Measurements from ENCODE around the gene ADARB2.
"Not testable (repeated sequence)": the region's sequence is repeated elsewhere in the genome, so short reads cannot be mapped to it uniquely, and the experiment has no call there.

ADARB2 gene

DNA sequence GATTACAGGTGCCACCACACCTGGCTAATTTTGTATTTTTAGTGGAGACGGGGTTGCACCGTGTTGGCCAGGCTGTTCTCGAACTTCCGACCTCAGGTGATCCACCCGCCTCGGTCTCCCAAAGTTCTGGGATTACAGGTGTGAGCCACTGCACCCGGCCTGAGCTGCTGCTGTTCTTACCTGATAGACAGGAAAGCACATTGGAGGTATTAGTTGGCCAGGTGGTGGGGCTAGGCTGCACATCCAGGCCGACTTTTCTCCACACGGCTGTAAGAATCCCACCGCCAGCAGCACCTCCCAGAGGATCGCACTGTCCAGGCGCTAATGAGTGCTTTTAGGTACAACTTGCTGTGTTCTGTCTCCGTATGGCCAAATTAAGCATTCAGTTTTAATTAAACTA is 568.6 kb downstream of the ADARB2 start:
- no peak for TF ChIP-seq CTCF (IDR thresholded peaks at IDR 0.05; ENCODE audit: control insufficient read depth, insufficient read depth, low read depth, low read length, missing control alignments)
- no peak for DNase-seq (ENCODE audit: low read depth)
- no peak overlapping the region for H3K4me3 ChIP-seq (ENCODE audit: control insufficient read depth, low read depth, low read length)

DNA sequence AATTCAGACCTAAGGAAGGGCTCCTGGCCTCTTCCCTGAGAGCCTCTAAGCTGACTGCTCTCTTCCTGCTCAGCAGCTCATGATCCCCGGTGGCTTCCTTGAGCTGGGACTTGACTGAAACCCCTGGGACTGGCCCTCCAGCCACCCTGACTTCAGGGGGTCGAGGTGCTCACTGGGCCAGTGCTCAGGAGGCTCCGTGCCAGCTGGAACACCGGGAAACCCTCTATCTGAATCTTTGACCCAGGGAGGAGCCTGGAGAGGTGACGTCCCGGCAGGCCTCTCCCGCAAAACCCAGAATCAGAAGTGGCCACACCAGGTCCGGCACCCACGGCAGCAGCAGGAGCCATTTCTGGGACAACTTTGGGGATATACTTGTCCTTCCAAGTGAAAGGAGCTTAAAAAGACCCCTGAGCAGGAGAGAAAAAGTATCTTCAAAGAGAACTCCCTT is 570.5 kb downstream of the ADARB2 start:
- H3K4me3 ChIP-seq (ENCODE audit: control insufficient read depth, low read depth, low read length), result no peak overlapping the region
- no peak for TF ChIP-seq CTCF (IDR thresholded peaks at IDR 0.05; ENCODE audit: control insufficient read depth, insufficient read depth, low read depth, low read length, missing control alignments)
- DNase-seq (ENCODE audit: low read depth), result no peak

DNA sequence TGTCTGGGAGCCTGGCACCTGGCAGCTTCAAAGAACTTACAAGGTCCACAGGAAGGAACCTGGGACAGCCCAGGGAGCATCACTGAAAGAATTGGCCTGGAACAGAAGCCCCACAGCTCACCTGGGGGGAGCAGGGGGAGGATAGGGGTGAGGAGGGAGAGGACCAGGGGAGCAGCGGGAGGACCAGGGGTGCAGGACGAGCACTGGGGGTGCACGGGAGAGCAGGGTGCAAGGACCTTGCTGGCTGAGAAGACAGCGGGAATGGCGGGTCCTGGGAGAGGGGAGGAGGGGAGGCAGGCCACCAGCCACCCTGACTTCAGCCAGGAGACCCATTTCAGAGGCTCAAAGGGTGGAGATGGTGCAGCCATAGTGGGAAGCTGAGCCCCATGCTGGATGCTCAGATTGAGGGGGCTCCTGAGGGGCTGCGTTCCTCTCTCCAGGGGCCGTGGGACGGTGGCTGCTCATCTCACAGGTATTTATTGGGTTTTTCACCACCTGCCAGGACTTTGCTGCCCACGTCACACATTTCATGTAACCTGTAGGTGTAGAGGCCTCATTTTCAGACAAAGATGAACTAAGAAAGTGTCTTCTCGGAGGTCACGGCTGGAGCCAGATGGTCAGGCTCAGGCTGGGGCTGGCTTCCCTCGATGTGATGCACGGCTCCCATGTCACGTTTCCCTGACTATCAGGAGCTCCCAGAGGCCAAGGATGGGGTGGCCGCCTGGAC is 571.1 kb downstream of the ADARB2 start:
- no peak for TF ChIP-seq CTCF (IDR thresholded peaks at IDR 0.05; ENCODE audit: control insufficient read depth, insufficient read depth, low read depth, low read length, missing control alignments)
- DNase-seq (ENCODE audit: low read depth), result no peak
- H3K4me3 ChIP-seq (ENCODE audit: control insufficient read depth, low read depth, low read length), result no peak overlapping the region

DNA sequence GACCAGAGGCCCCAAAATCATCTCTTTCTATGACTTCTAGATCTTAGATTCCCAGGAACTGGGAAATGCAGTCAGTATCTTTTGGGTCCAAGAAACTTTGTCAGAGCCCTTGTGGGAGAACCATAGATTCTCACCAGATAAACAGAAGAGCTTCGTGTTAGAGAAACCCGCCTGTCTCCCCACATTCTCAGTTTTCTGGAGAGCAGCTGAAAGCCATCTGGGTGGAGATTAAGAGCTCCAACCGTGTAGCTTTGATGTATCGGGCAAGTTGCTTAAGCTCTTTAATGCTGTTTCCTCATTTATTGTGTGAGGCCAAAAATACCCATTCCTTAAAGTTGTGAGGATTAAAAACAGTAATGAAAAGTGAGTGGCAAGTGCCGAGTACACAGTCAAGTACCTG is 573.5 kb downstream of the ADARB2 start:
- no peak for DNase-seq (ENCODE audit: low read depth)
- no peak overlapping the region for H3K4me3 ChIP-seq (ENCODE audit: control insufficient read depth, low read depth, low read length)
- TF ChIP-seq CTCF (IDR thresholded peaks at IDR 0.05; ENCODE audit: control insufficient read depth, insufficient read depth, low read depth, low read length, missing control alignments), result no peak

DNA sequence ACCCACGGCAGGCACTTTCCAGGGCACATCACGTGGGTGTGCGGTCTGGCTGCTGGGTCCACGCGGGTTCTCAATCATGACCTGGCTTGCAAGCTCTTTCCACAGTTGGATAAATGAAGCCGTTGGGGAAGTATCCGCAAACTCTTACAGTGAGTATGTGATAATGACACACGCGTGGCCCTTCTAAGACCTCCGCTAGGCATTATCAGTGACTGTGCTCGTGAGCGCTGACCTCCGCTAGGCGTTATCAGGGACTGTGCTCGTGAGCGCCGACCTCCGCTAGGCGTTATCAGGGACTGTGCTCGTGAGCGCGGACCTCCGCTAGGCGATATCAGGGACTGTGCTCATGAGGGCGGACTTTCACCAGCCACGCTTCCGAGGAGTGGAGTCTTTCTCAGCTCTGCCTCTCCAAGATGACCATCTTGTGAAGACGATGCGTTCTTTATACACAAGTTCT is 574.1 kb downstream of the ADARB2 start:
- DNase-seq (ENCODE audit: low read depth), result no peak
- no peak for TF ChIP-seq CTCF (IDR thresholded peaks at IDR 0.05; ENCODE audit: control insufficient read depth, insufficient read depth, low read depth, low read length, missing control alignments)
- H3K4me3 ChIP-seq (ENCODE audit: control insufficient read depth, low read depth, low read length), result no peak overlapping the region

- DNase-seq (ENCODE audit: low read depth), result no peak
- H3K4me3 ChIP-seq (ENCODE audit: control insufficient read depth, low read depth, low read length), result no peak overlapping the region
- no peak for TF ChIP-seq CTCF (IDR thresholded peaks at IDR 0.05; ENCODE audit: control insufficient read depth, insufficient read depth, low read depth, low read length, missing control alignments)
These were observed 574.7 kb downstream of the ADARB2 start for GRCh38 chr10:1162481-1163203.

GRCh38 chr10:1161315-1161673 is 576.0 kb downstream of the ADARB2 start:
- DNase-seq (ENCODE audit: low read depth); H3K4me3 ChIP-seq (ENCODE audit: control insufficient read depth, low read depth, low read length): not testable (repeated sequence)

All from AG09309 (cell line).